Fibroblast of villous mesenchyme (primary cell): ENCODE data around the gene TSACC. TPM values are rescaled to one million over a fixed set of nuclear protein-coding genes. Genes with fewer than 3 reads are reported as not detected.

Source experiments
- DNase-seq: peaks from one replicate; pipeline ENCODE4 v3.0.0-alpha.2; 2010; ENCODE audit warnings: low read depth
- H3K4me3 ChIP-seq: 2 replicates; pipeline ENCODE4 v1.5.1; 2011; ENCODE audit warnings: low read depth, mild to moderate bottlenecking, low read length
- total RNA-seq: library from RNA; depleted of rRNA; stranded (reverse); fragments of >200 nt; gene quantifications from 2 replicates; pipeline ENCODE4 v1.2.3, GENCODE V29; 2012
- TF ChIP-seq, protein P1 (sequence below): IDR thresholded peaks from 2 replicates; pipeline ENCODE4 v1.5.1; 2012; ENCODE audit warnings: low read depth, mild to moderate bottlenecking, low read length; ENCODE audit not compliant: insufficient read depth

Gene TSACC
- not detected in 2 replicates for total RNA-seq

DNA sequence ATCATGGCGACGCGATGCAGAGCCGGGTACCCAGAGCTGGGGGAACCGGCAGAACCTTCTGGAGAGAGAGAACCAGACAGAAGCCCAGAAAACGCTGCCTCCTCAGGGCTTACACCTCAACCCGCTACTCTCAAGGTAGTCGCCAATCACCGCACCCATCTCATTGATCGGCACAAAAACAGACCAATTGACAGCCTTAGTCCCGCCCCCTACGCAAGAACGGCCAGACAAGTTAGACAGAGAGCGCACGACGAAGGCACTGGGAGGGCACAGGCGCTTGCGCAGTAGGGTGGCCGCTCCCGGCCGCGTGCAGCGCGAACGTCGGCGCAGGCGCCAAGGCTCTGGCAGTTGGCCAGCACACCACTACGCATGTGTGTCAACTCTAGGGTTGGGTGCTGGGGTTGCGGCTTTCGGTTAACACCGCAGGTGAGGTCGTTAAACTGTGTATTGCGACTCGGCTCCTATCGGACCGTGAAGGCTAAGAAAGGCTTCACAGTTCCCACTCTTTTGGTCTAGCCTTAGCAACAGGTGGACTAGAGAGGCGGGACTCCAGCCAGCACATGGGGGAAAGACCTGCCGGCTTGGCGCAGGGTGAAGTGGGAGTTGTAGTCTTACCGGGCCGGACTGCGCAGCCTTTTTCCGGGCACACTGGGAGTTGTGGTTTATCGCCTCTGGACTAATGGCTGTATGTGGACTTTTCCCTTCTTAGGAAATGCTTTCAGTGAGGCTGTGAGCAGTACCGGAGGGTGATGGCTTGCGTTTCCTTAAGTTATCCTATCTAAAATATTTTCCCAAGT lies at the start of gene TSACC, which contains the start of gene CCT3:
Gene TSACC (plus strand): TSS at position 347 of the 797 bp plus-strand sequence. CDS start 1,232 bp downstream, outside the sequence.
Gene CCT3 (minus strand): TSS at position 113 of the 797 bp plus-strand sequence. CDS start 108 bp downstream, at position 5.
- DNase-seq = peak; percentile 100
- H3K4me3 ChIP-seq = peak within 1 kb of the TSS; percentile 90
- TF ChIP-seq, protein P1, sequence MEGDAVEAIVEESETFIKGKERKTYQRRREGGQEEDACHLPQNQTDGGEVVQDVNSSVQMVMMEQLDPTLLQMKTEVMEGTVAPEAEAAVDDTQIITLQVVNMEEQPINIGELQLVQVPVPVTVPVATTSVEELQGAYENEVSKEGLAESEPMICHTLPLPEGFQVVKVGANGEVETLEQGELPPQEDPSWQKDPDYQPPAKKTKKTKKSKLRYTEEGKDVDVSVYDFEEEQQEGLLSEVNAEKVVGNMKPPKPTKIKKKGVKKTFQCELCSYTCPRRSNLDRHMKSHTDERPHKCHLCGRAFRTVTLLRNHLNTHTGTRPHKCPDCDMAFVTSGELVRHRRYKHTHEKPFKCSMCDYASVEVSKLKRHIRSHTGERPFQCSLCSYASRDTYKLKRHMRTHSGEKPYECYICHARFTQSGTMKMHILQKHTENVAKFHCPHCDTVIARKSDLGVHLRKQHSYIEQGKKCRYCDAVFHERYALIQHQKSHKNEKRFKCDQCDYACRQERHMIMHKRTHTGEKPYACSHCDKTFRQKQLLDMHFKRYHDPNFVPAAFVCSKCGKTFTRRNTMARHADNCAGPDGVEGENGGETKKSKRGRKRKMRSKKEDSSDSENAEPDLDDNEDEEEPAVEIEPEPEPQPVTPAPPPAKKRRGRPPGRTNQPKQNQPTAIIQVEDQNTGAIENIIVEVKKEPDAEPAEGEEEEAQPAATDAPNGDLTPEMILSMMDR = no peak

- TF ChIP-seq, protein P1 = no peak
- DNase-seq = no peak
- no peak overlapping the region for H3K4me3 ChIP-seq
These were observed 48.5 kb upstream of the TSACC start for GRCh38 chr1:156289857-156290256.

- peak; percentile 87 for DNase-seq
- H3K4me3 ChIP-seq = peak overlapping the region; percentile 75
- TF ChIP-seq, protein P1 = no peak
These were observed 46.9 kb upstream of the TSACC start for GRCh38 chr1:156291226-156292061.

DNA sequence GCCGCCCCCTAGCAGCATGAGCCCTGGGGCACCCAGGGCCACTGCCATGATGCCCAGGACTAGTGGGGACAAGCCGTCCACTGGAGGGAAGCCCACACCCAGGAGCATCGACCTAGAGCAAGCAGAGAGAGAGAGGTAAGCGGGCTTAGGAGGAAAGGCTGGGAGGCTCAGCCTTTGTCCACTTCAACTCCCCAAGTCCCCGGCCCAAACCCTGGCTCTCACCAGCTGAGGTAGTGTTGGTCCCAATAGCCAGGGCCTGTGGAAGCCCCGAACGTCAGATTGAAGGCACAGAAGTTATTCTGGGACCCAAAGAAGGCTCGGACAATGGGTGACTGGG lies 45.3 kb upstream of the TSACC start:
- no peak for DNase-seq
- no peak overlapping the region for H3K4me3 ChIP-seq
- TF ChIP-seq, protein P1 = no peak

DNA sequence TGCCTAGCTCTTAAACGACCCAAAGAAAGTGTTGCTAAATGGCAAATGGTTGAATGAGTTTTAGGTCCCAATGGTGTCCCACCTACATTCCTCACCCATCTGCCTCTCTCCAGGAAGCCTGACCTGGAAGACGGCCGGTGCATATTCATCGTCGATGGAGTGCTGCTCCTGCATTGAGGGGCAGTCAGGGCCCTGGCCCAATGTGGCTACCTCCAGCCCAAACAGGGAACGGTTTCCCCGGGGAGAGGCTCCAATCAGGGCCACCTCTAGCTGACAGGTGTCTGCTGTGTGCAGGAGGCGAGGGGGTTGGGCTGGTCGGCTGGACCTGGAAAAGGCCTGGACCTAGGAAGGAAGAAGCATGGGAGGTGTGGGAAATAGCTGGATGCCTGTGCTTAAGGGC lies 44.4 kb upstream of the TSACC start:
- no peak overlapping the region for H3K4me3 ChIP-seq
- TF ChIP-seq, protein P1 = no peak
- DNase-seq = no peak

GRCh38 chr1:156295391-156295947 lies 42.9 kb upstream of the TSACC start, which contains the start of gene GLMP:
Gene GLMP (minus strand): TSS chr1:156295679. CDS start chr1:156295645, 34 bp downstream.
- TF ChIP-seq, protein P1 = no peak
- peak; percentile 67 for DNase-seq
- peak within 1 kb of the TSS; percentile 97 for H3K4me3 ChIP-seq
